ENCODE measurements around the gene ACOX3.

DNA sequence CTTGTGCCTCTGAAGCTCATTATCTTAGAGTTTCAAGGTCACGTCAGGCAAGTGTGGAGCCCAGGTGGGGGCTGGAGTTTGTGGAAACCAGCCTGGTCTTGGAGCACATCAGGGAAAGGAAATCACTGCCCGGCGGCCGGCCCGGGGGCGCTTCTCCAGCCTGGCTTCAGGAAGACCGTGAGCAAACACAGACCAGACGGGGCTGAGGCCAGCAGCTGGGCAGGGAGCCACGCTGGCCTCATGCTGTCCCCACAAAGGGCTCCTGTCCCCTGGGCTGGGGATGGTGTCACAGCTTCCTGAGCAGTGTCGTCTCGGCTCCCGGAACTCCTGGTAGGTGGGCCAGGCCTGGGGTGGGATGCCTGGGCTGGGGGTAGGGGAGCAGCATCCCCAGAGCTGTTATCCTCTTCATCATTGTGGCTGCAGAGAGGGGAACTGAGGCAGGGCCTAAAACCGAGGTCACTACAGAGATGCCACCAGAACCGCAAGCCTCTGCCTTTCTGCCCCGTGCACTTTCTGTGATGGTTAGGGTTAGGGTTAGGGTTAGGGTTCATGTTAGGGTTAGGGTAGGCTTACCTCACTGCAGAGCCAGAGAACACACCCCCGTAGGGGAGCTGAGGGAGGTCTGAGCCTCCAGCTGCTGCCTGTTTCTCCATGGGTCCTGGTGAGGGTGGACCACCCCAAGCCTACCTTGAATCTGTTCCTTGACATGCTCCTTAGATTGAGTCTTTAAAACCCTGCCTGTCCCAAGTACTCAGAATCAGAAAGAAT, 93.5 kb downstream of the ACOX3 start:
- TF ChIP-seq CTCF (conservative IDR thresholded peaks at IDR 0.05; ENCODE audit: low read depth, low read length) (no peak), EZH2 (IDR thresholded peaks at IDR 0.05; ENCODE audit: low read length, unreplicated experiment) (no peak)
